Hematopoietic multipotent progenitor cell treated with erythropoietin and hydrocortisone succinate and interleukin-3 and kit ligand, for 17 days (in vitro differentiated cells): ENCODE measurements around the gene ADD2.

Experiments
- DNase-seq: peaks from one replicate; pipeline ENCODE4 v3.0.0-alpha.2; 2015; ENCODE audit warnings: low spot score

ADD2 gene

GRCh38 chr2:70719231-70719630 is 48.8 kb downstream of the ADD2 start:
- DNase-seq = no peak

- no peak for DNase-seq
Observed at GRCh38 chr2:70718736-70719135, 49.3 kb downstream of the ADD2 start.

- DNase-seq = peak; percentile 9
Observed at GRCh38 chr2:70718241-70718640, 49.8 kb downstream of the ADD2 start.

GRCh38 chr2:70717431-70718038 is 50.5 kb downstream of the ADD2 start:
- DNase-seq = peak; percentile 60

- peak; percentile 23 for DNase-seq
Observed at GRCh38 chr2:70716951-70717350, 51.0 kb downstream of the ADD2 start.

DNA sequence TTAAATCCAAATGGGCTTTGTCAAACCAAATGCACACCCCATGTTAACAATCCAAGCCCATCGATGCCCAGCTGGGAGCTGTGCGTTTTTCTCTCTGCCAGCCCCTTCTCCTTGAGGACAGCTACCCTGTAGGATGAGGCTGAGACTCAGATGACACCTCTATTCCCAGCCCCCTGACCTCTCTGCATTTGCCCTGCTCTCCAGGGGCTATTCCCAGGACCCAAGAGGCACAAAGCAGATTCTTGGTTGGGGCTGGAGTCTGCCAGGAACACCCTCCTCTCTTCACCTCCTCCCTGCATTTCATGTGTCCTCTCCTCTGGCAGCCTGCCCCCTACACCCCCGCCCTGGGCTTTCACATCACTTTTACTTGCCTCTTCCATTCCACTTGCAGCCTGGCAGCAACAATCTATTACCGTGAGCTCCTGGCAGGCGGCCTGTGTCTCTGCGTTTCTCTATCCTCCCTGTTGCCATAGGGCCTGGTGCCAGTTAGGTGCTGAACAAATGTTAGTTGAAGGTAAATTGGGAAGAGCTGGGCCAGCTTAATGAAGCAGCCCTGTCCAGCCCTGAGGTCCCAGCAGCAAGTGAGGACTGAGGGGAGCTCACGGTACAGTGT is 51.8 kb downstream of the ADD2 start:
- DNase-seq = peak; percentile 37

DNA sequence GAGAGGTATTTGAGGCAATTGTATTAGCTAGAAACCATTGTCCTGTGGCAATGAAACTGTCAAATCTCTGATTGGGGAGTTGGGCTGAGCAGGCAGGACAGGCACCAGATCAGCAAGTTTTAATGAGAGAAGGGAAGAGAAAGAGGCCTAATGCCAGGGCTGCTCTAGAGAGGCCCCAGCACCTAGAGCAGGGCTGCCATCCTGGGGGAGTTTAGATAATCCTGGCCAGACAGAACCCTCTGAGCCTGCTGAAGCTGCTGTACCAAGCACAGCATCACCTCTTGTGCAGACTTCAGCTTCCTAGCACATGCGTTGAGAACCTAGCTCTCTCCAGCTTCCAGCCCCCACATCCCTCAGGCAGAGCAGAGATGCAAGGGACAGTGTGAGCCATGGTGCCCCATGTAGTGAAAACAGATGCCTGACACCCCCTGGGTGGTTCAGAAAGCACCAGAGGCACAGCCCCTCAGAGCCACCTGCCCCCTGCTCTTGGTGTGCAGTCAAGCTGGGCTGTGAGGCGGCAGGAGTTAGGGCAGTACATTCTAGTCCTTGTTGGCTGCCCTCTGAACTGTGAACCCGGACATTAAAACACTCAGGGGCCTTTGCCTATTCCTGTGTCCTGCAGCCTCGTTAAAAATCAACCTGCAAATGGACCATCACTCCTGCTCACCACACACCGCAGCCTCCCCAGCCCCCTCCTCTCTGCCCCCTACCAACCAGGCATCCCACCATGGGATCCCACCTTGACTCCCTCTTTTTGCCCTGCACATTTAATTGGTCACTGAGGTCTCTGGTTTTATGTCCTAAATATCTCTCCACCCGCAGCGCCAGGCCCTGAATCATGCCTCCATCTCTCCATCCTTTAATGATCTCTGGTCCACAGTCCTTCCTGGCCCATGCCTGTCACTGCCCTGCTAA is 52.7 kb downstream of the ADD2 start:
- no peak for DNase-seq

DNA sequence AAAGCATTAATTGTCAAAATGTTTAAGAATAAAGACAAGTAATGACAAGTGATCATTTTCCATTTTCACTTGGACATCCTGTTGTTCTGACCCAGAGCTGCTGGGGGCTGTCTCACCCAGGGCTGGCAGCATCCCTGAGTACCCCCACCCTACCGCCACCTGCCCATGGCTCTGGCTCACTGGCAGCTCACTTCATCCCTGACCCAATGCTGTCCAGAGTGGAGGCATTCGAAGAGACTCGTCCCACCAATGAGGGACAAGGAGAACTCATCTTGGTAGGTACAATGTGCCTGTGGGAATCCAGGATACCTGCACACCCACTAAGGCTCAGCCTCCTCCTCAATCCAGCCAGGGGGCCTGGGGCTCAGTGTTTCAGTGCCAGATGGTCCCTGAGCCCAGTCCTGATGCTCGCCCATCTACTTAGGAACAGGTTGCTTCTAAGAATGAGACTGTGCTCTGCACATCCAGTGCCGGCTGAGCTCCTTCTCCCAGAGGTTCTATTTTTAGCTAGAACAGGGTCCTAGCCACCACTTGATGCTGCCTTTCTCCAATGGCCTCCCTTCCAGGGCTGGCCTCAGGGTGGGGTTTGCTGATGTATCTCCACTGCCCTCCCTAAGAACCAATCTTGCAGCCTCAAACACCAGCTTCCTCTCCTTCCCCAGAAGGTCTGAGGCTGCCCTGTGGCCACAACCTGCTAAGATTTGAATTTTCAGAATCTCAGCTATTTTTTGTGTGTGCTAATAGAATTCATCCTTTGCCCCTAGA is 53.7 kb downstream of the ADD2 start:
- DNase-seq = no peak

- DNase-seq = no peak
Observed at GRCh38 chr2:70712916-70713315, 55.1 kb downstream of the ADD2 start.

GRCh38 chr2:70711191-70711590 is 56.8 kb downstream of the ADD2 start:
- DNase-seq = no peak

- no peak for DNase-seq
Observed at GRCh38 chr2:70710038-70710690, 57.8 kb downstream of the ADD2 start.

- no peak for DNase-seq
Observed at GRCh38 chr2:70709275-70710037, 58.5 kb downstream of the ADD2 start.

- DNase-seq = no peak
Observed at GRCh38 chr2:70708376-70709199, 59.4 kb downstream of the ADD2 start.

DNA sequence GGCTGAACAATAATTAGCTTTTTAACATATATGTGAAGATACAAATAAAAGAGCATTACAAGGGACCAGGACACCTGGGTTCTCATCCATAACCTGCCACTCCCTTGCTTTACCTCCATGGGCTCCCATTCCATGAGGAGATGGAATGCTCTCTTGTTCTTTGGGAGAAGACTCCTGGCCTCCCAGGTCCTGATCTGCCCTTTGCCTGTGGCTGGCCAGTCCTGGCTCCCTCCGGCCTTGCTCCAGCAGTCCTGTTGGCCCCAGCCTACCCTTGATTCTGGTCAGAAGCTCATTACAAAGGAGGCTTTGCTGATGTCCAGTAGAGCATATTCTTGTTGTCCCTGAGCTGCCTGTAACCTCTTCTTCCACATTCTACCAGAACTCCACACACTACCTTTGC is 60.3 kb downstream of the ADD2 start:
- DNase-seq = no peak

DNA sequence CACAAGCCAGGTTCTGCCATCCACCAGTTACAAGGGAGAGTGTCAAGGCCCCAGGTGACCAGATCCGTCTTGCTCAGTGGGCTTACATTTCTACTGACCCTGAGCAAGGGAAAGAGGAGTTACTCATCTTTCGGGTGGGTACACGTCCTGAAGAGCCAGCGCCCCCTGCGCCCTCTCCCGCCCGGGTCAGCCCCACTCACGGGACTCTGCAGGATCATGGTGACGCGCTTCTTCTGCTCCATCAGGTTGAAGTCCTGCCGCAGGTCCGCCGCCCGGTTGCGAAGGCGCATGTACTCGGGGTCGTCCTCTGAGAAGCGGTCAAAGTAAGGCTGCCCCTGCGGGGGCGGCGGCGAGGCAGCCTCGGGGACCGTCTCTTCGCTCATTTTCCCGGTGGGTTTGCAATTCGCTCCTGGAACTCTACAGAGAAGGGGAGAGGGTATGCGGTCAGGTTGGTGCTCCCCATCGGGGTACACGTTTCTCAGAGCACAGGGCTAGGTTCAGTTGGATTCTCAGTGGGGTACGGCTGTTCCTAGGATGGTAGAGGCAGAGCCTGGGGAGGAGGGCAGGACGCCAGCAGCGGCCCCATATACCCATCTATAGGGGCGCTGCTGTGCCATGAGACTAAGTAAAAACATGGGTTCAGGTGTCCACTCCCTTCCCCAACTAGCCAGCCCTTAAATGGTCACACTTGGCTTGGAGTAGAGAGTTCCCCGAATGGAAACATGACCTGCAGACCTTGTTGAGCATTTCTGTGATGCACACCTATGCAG is 61.8 kb downstream of the ADD2 start:
- DNase-seq = no peak

DNA sequence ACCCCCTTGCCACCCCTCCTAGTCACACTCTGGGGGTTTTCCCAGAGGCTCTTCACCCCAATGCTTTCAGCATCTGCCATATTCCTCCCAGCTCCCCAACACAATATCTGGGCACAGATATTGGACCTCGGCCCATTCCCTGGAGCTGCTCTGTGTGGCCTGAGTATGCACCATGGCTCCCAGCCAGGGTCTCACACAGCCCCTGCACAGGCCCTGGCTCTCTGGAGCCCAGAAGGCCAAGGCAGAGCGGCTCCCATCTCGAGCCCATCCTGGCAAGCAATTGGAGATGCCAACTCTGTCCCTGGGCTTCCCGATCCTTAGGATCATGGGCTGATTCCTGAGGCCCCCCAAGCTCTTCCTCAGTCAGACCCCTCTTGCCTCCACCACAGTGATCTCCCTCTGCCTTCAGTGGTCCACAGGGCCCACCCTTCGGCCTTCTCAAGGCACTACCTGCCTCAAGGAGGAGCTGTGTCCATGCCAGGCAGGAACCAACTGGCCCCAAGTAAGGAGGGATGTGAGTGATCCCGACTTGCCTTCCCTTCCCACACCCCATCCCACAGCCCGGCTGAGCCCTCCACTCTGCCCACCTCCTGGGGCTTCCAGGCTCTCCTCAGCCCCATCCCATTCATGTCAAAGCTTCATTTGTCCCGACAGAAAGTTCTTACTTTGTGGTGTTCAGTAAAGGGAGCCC is 62.7 kb downstream of the ADD2 start:
- DNase-seq = no peak

DNA sequence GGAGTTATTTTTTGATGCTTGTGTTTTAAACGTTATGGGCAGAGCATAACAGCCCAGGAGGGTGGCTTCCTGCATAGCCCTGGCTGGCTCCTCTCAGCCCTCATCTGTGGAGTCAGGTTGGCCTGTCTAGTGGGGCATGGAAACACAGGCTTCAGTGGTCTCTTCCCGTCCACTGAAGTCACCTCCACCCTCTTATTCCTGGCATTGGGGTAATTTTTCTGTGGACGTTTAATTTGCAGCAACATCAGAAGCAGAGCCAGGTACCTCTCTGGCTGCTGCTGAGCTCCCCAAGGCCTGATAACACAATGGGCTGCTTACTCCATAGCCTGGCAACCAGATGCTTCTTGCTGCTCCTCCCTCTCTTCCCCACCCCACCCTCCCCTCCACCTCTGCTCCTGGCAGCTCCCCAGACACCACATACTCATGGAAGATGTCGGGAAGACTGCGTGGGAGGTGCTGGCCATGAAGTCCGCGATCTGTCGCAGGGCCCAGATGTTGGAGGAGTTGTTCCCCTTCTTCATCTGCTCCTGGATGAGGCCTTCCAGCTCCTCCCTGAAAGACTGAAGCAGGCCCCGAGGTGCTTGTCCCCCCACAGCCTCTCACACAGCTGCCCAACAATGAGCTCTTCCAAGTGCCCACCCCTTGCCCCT is 64.0 kb downstream of the ADD2 start:
- no peak for DNase-seq

- no peak for DNase-seq
Observed at GRCh38 chr2:70702711-70703395, 65.1 kb downstream of the ADD2 start.
